ENCODE data around the gene HTR1B.

GRCh38 chr6:77445214-77445613 is 18.1 kb downstream of the HTR1B start:
- TF ChIP-seq CTCF (IDR thresholded peaks at IDR 0.05): no peak
- TF ChIP-seq POLR2A (IDR thresholded peaks at IDR 0.05): no peak

Data from prostate gland (tissue), 2 donors.